Activated B cell treated with CpG ODN at 0.5 μM for 24 hours (primary cell): ENCODE measurements around the gene CHPF2. TPM values are rescaled to one million over a fixed set of nuclear protein-coding genes. Genes with fewer than 3 reads are reported as not detected.

ENCODE experiments used
- ATAC-seq: fragments of 200-7000 bp; cut with Tn5 transposase; one replicate; pipeline ENCODE4 v1.10.0; 2021; ENCODE audit warnings: low read depth, mild to moderate bottlenecking, moderate library complexity
- CTCF ChIA-PET: fragments of 350-600 bp; sonication (Branson Sonifier 250); formaldehyde crosslinking; loops from one replicate; lab custom pipeline; 2021; ENCODE audit warnings: antibody characterized with exemption; lab: Charles Lee
- POLR2A ChIA-PET: fragments of 350-600 bp; sonication (Branson Sonifier 250); formaldehyde crosslinking; loops from one replicate; lab custom pipeline; 2021; ENCODE audit warnings: antibody characterized with exemption; lab: Charles Lee
- DNase-seq: peaks from one replicate; pipeline ENCODE4 v3.0.0; 2022
- H3K27ac Mint-ChIP-seq: one replicate; pipeline ENCODE4 v1.8.0; 2020; ENCODE audit warnings: mixed read lengths
- H3K27me3 Mint-ChIP-seq: one replicate; pipeline ENCODE4 v1.8.0; 2021; ENCODE audit warnings: mixed read lengths
- H3K36me3 Mint-ChIP-seq: one replicate; pipeline ENCODE4 v1.8.0; 2021; ENCODE audit warnings: low read depth, mixed read lengths
- H3K4me1 Mint-ChIP-seq: one replicate; pipeline ENCODE4 v1.8.0; 2021; ENCODE audit warnings: mixed read lengths
- H3K4me3 Mint-ChIP-seq: one replicate; pipeline ENCODE4 v1.8.0; 2020; ENCODE audit warnings: mild to moderate bottlenecking, mixed read lengths
- H3K9me3 Mint-ChIP-seq: one replicate; pipeline ENCODE4 v1.8.0; 2020; ENCODE audit warnings: mixed read lengths
- CTCF ChIP-seq: fragments of 200-600 bp; IDR thresholded peaks from one replicate; pipeline ENCODE4 v1.8.0; 2022; ENCODE audit warnings: antibody characterized with exemption, mild to moderate bottlenecking
- intact Hi-C: fragments of 100-400 bp; cut with micrococcal nuclease; formaldehyde crosslinking; loops from one replicate; pipeline ENCODE4 v1.15.1; 2024
- total RNA-seq: library from RNA; stranded (reverse); gene quantifications from 2 replicates; pipeline ENCODE4 v1.2.3, GENCODE V29; 2022

CHPF2 gene
- total RNA-seq, 1 donor from 2014 or later, result 41.2 TPM

- Mint-ChIP-seq H3K36me3 (no peaks in the 10 kb centered on the region), H3K27me3 (peaks cover 41% of the 10 kb centered on the region), H3K27ac (no peak overlapping the region), H3K9me3 (no peaks in the 10 kb centered on the region), H3K4me3 (no peak overlapping the region), H3K4me1 (no peaks in the 10 kb centered on the region)
- ATAC-seq (no peak), DNase-seq (no peak)
- intact Hi-C loops, result no loop called here
- no peak for TF ChIP-seq CTCF
- ChIA-PET CTCF (interaction anchor here (0.7 kb wide), 1 partner anchor 17 kb away, joined by 3 read pairs; no protein-coding TSS in a partner anchor), POLR2A (no interaction called here)
These were observed 28.6 kb downstream of the CHPF2 start for GRCh38 chr7:151260883-151261282.

- ATAC-seq (no peak), DNase-seq (no peak)
- no peak overlapping the region for H3K27ac Mint-ChIP-seq
- ChIA-PET CTCF (no interaction called here), POLR2A (no interaction called here)
- H3K4me1 Mint-ChIP-seq, result no peaks in the 10 kb centered on the region
- H3K36me3 Mint-ChIP-seq, result no peaks in the 10 kb centered on the region
- peaks cover 37% of the 10 kb centered on the region for H3K27me3 Mint-ChIP-seq
- no peak for TF ChIP-seq CTCF
- no peak overlapping the region for H3K4me3 Mint-ChIP-seq
- H3K9me3 Mint-ChIP-seq, result no peaks in the 10 kb centered on the region
- intact Hi-C loops, result no loop called here
These were observed 29.2 kb downstream of the CHPF2 start for GRCh38 chr7:151261529-151261928.

- ATAC-seq, result no peak
- no peak for TF ChIP-seq CTCF
- no peak overlapping the region for H3K27ac Mint-ChIP-seq
- H3K4me3 Mint-ChIP-seq, result no peak overlapping the region
- CTCF ChIA-PET, result no interaction called here
- peaks cover 19% of the 10 kb centered on the region for H3K27me3 Mint-ChIP-seq
- POLR2A ChIA-PET, result interaction anchor here (0.6 kb wide), 1 partner anchor 12 kb away, joined by 3 read pairs; no protein-coding TSS in a partner anchor
- H3K36me3 Mint-ChIP-seq, result no peaks in the 10 kb centered on the region
- no peak for DNase-seq
- no peaks in the 10 kb centered on the region for H3K9me3 Mint-ChIP-seq
- no peaks in the 10 kb centered on the region for H3K4me1 Mint-ChIP-seq
- intact Hi-C loops, result no loop called here
These were observed 32.3 kb downstream of the CHPF2 start for GRCh38 chr7:151264615-151265014.

GRCh38 chr7:151265351-151265931, 33.2 kb downstream of the CHPF2 start:
- Mint-ChIP-seq H3K27ac (no peak overlapping the region), H3K27me3 (peaks cover 19% of the 10 kb centered on the region), H3K4me1 (no peaks in the 10 kb centered on the region), H3K36me3 (no peaks in the 10 kb centered on the region), H3K4me3 (no peak overlapping the region), H3K9me3 (no peaks in the 10 kb centered on the region)
- intact Hi-C loops, result no loop called here
- DNase-seq (no peak), ATAC-seq (no peak)
- ChIA-PET POLR2A (no interaction called here), CTCF (no interaction called here)
- no peak for TF ChIP-seq CTCF

- Mint-ChIP-seq H3K36me3 (no peaks in the 10 kb centered on the region), H3K4me1 (no peaks in the 10 kb centered on the region), H3K9me3 (no peaks in the 10 kb centered on the region), H3K4me3 (no peak overlapping the region), H3K27ac (no peak overlapping the region), H3K27me3 (peaks cover 8% of the 10 kb centered on the region)
- ChIA-PET CTCF (interaction anchor here (1.3 kb wide), 1 partner anchor 24 kb away, joined by 3 read pairs; no protein-coding TSS in a partner anchor), POLR2A (no interaction called here)
- TF ChIP-seq CTCF, result no peak
- intact Hi-C loops, result no loop called here
- DNase-seq (no peak), ATAC-seq (no peak)
These were observed 37.2 kb downstream of the CHPF2 start for GRCh38 chr7:151269511-151269910.
